Erythroblast (primary cell): ENCODE data around the gene PRAMEF20.
"Not testable (repeated sequence)": the region's sequence is repeated elsewhere in the genome, so short reads cannot be mapped to it uniquely, and the experiment has no call there.

ENCODE experiments used
- GATA1 ChIP-seq: IDR thresholded peaks from 2 replicates; pipeline ENCODE4 v1.6.1; 2011; ENCODE audit warnings: low read depth, mild to moderate bottlenecking, control low read depth, low read length, moderate library complexity
- POLR2A ChIP-seq: IDR thresholded peaks from 2 replicates; pipeline ENCODE4 v1.6.1; 2011; ENCODE audit warnings: mild to moderate bottlenecking, low read length

GRCh38 chr1:13394761-13395160, 15.5 kb upstream of the PRAMEF20 start:
- TF ChIP-seq POLR2A, GATA1: not testable (repeated sequence)
